Testis (tissue), 3 donors: Measurements from ENCODE around the gene RPS10. TPM values are rescaled to one million over a fixed set of nuclear protein-coding genes. Genes with fewer than 3 reads are reported as not detected.
A peak's percentile ranks its signal among the peaks of the same experiment; 100 is the strongest.

Source experiments
- DNase-seq: peaks from one replicate; pipeline ENCODE4 v3.0.0-alpha.2; 2019
- H3K27ac ChIP-seq, 2 donors: fragments of 200-600 bp; sonication (generic); one replicate each; pipeline ENCODE4 v1.5.1; 2019
- H3K27me3 ChIP-seq: fragments of 200-600 bp; sonication (generic); one replicate; pipeline ENCODE4 v1.5.1; 2019
- H3K36me3 ChIP-seq: fragments of 200-600 bp; sonication (generic); one replicate; pipeline ENCODE4 v1.5.1; 2017; ENCODE audit warnings: low read depth; ENCODE audit errors: missing control alignments
- H3K4me1 ChIP-seq: fragments of 200-600 bp; sonication (generic); one replicate; pipeline ENCODE4 v1.5.1; 2019
- H3K4me3 ChIP-seq, 2 donors: fragments of 200-600 bp; sonication (generic); one replicate each; pipeline ENCODE4 v1.5.1; 2017 to 2019
- H3K9me3 ChIP-seq: fragments of 200-600 bp; sonication (generic); one replicate; pipeline ENCODE4 v1.5.1; 2017
- CTCF ChIP-seq, 3 experiments: fragments of 450-650 bp in 2 of 3; fragments of 200-600 bp in 1 of 3; sonication (generic) in 1 of 3; IDR thresholded peaks; one replicate each; pipeline ENCODE4 v1.5.1; 2016 to 2019; ENCODE audit warnings: antibody characterized with exemption in 3 of 3, mild to moderate bottlenecking in 2 of 3, moderate library complexity in 1 of 3
- POLR2A ChIP-seq: fragments of 450-650 bp; IDR thresholded peaks from one replicate; pipeline ENCODE4 v1.6.1; 2017; ENCODE audit warnings: antibody characterized with exemption, mild to moderate bottlenecking, moderate library complexity
- WGBS, 2 donors: methylation state at CpG; one replicate each; pipeline ENCODE4 v1.1.5; 2018; 5-methylcytosine and 5-hydroxymethylcytosine counted together
- intact Hi-C: fragments of 100-400 bp; cut with DNase I; formaldehyde crosslinking; loops from one replicate; pipeline ENCODE4 v1.15.1; 2023; ENCODE audit warnings: low total_unique reads
- polyA plus RNA-seq: library from polyadenylated mRNA; stranded (reverse); fragments of 350-450 nt; fragmentation: Illumina TruSeq; extraction: RNeasy Lipid Tissue Mini Kit (QIAGEN cat#74804); gene quantifications from one replicate; pipeline ENCODE4 v1.2.3, GENCODE V29; 2014; ENCODE audit warnings: low read depth, low replicate concordance; ENCODE audit not compliant: insufficient read depth
- total RNA-seq, 2 donors: library from RNA; depleted of rRNA; stranded (reverse); fragments of >200 nt; gene quantifications; one replicate each; pipeline ENCODE4 v1.2.3, GENCODE V29; 2016

Gene RPS10
- total and polyA plus RNA-seq, 3 donors from 2014 or later = 926 to 1,691 (median 1,309) TPM

GRCh38 chr6:34390531-34391472 is 35.1 kb downstream of the RPS10 start:
- Histone ChIP-seq H3K27me3 (no peaks in the 10 kb centered on the region), H3K9me3 (no peaks in the 10 kb centered on the region), H3K4me3 (peak overlapping the region; percentile 87 to 96), H3K27ac (peak overlapping the region in 1 of 2 donors; percentile 95), H3K36me3 (no peaks in the 10 kb centered on the region), H3K4me1 (peaks cover 16% of the 10 kb centered on the region)
- TF ChIP-seq POLR2A (no peak), CTCF (IDR thresholded peaks at IDR 0.05) (no peak)
- peak; percentile 20 for DNase-seq
- intact Hi-C loops = no loop called here
- WGBS, 2 donors = 20 to 31% methylated on average over 14 of the region's 14 CpGs

- no peak overlapping the region for H3K27ac ChIP-seq
- H3K4me1 ChIP-seq = peaks cover 23% of the 10 kb centered on the region
- no peaks in the 10 kb centered on the region for H3K36me3 ChIP-seq
- intact Hi-C loops = no loop called here
- WGBS, 2 donors = 69 to 70% methylated on average over 3 of the region's 3 CpGs
- H3K9me3 ChIP-seq = no peaks in the 10 kb centered on the region
- TF ChIP-seq POLR2A (no peak), CTCF (IDR thresholded peaks at IDR 0.05) (no peak)
- no peaks in the 10 kb centered on the region for H3K27me3 ChIP-seq
- DNase-seq = no peak
- H3K4me3 ChIP-seq = no peak overlapping the region
Measured at GRCh38 chr6:34389034-34389433, 36.8 kb downstream of the RPS10 start.

GRCh38 chr6:34388421-34388820 is 37.4 kb downstream of the RPS10 start:
- 58 to 61% methylated on average over 3 of the region's 3 CpGs for WGBS, 2 donors
- DNase-seq = no peak
- Histone ChIP-seq H3K4me1 (peaks cover 24% of the 10 kb centered on the region), H3K9me3 (no peaks in the 10 kb centered on the region), H3K4me3 (no peak overlapping the region), H3K27me3 (no peaks in the 10 kb centered on the region), H3K27ac (no peak overlapping the region), H3K36me3 (no peaks in the 10 kb centered on the region)
- intact Hi-C loops = no loop called here
- no peak for TF ChIP-seq CTCF (IDR thresholded peaks at IDR 0.05)
- TF ChIP-seq POLR2A = no peak

GRCh38 chr6:34386316-34387137 is 39.3 kb downstream of the RPS10 start:
- no peaks in the 10 kb centered on the region for H3K36me3 ChIP-seq
- no peaks in the 10 kb centered on the region for H3K9me3 ChIP-seq
- intact Hi-C loops = no loop called here
- no peak for DNase-seq
- 63 to 80% methylated on average over 4 of the region's 4 CpGs for WGBS, 2 donors
- peaks cover 26% of the 10 kb centered on the region for H3K4me1 ChIP-seq
- H3K27ac ChIP-seq = no peak overlapping the region
- TF ChIP-seq POLR2A (no peak), CTCF (IDR thresholded peaks at IDR 0.05) (no peak)
- H3K4me3 ChIP-seq = no peak overlapping the region
- H3K27me3 ChIP-seq = no peaks in the 10 kb centered on the region
